Stimulated activated CD4-positive, alpha-beta T cell treated with anti-CD3 and anti-CD28 coated beads, Interleukin-15, amount 100 ng/mL, for 48 hours (primary cell): ENCODE data around the gene ARL13B.

ENCODE experiments used
- DNase-seq, 2 donors: peaks; one replicate each; pipeline ENCODE4 v3.0.0-alpha.2; 2020; ENCODE audit warnings: low read depth in 2 of 2

The ARL13B gene

DNA sequence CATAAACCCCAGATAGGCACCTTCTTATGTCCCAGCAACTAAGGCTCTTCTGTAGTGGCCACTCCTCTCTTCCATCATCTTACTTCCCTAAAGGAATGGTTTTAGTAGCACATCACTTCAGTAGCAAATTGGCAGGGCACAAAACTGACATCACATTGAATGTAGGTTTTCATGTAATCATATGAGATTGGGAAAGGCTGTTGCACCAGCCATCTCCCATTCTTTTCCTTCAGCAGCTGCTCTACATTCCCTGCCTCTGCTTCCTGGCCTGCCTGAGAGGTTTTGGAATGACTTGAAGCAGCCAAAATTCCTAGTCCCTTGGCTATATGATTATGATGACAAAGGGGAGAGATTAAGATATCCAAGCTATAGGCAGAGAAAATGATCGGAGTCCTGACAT is 119.4 kb downstream of the ARL13B start:
- DNase-seq, result no peak

DNA sequence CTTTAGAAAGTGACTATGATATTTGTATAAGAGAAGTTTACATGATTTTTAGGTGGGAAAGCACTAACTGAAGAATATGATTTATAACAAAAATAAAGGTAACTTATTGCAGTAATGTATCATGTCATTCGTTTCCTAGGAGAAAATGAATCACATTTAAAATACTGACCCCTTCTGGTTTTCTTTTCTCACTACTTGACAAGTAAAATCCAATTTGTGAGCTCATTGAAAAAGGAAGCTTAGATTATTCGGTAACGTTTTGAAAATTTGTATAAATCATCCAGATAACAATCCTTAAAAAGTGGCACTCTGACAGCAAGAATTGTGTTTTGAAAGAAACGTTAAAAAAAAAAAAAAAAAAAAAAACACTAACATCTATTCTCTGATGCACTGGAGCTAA is 121.9 kb downstream of the ARL13B start:
- DNase-seq, result no peak
